ENCODE results near the gene ZNF83.
A peak's percentile ranks its signal among the peaks of the same experiment; 100 is the strongest.

ZNF83 gene

DNA sequence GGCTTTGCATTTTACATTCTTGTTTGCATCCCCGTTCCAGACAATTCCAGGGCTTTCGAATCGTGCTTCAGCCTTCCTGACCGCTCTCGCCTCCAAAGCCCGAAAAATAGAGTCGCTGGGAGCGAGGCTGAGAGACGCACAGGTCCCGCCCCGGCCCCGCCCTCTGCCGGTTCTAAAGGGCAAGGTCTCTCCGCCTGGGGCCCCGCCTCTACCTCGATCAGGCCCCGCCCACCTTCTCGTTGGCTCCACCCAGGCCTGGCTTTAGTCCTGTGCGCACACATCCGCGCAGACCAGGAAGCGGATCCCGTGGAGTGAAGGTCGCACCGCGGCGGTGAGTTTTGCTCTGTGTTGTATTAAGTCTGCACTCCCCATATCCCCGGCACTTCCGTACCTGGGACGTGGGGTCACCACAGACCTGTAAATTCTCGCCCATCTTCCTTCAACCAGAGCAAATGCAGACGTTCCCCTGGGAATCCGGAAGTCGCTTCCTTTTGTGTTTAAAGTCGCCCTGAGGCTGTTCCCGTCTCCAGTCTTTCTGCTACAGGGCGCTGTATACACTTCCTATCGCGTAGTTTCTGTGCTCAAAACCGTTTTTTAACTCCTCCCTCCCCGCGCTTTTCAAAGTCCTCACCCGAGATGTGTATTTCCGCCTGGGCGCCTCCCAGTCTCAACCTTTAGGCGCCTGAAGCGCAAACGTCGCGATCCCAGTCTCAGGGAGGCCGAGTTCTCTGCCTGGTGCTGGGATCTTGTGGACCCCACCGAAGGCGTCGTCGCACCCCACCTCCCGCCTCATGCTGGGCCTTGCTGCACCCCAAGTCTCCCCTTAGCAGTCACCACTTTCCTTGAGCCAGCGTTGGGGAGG lies 67.9 kb downstream of the ZNF83 start, which contains the start of gene ZNF701:
Gene ZNF701 (plus strand): TSS at position 288 of the 862 bp plus-strand sequence. CDS start 3,861 bp downstream, outside the sequence.
- peak; percentile 82 for DNase-seq (ENCODE audit: low spot score)

GRCh38 chr19:52569638-52569999 lies 68.5 kb downstream of the ZNF83 start:
- peak; percentile 48 for DNase-seq (ENCODE audit: low spot score)

DNA sequence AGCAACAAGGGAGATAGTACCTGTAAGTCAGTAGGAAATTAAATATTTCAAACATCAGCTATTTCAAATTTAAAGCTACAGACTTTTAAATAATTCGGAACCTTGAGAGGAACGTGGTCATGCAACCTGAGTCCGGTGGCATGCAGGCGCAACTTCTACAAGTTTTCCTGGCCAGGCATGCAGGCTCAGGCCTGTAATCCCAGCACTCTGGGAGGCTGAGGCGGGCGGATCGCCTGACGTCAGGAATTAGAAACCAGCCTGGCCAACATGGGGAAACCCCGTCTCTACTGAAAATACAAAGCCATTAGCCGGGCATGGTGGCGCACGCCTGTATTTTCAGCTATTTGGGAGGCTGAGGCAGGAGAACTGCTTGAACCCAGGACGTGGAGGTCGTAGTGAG lies 70.2 kb downstream of the ZNF83 start:
- DNase-seq (ENCODE audit: low spot score): no peak

DNA sequence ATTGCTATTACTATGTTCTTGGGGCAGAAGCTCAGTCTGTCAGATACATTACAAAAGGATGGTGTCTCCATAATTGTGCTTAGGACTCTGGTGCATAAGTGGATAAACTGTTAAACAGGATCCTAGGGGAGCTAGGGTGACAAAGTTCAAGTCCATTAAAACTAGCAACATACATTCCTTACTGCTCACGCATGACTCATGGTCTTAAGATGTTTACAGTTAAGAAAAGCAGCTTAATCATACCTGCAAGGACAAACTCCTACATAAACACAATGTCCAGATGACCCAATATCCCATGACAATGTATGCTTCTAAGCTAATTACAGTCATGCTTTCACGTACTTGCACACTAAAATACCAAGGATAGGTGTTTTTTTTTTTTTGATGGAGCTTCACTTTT lies 71.6 kb downstream of the ZNF83 start:
- DNase-seq (ENCODE audit: low spot score): no peak

DNA sequence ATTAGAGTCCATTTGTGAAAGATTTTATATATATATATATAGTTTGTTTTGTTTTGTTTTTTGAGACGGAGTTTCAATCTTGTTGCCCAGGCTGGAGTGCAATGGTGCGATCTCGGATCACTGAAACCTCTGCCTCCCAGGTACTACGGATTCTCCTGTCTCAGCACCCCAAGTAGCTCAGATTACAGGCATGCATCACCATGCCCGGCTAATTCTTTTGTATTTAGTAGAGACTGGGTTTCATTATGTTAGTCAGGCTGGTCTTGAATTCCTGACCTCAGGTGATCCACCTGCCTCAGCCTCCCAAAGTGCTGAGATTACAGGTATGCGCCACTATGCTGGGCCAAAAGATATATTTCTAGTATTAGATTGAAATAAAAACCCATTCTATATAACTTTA lies 72.0 kb downstream of the ZNF83 start:
- DNase-seq (ENCODE audit: low spot score): no peak

Small RNAs within 50 kb of the gene (small RNA-seq; reads per million reads assigned to genes)
- 0 reads per million in 2 experiments for gene RPL39P34

All from SK-N-DZ (cell line).